Activated gamma-delta T cell (primary cell): ENCODE results near the gene HCRTR1.

Experiments
- DNase-seq: peaks from one replicate; lab custom pipeline; 2025; lab: John Stamatoyannopoulos, UW

HCRTR1 gene

GRCh38 chr1:31667065-31667785 is 49.7 kb downstream of the HCRTR1 start:
- no peak for DNase-seq

- no peak for DNase-seq
Observed at GRCh38 chr1:31668303-31668883, 50.9 kb downstream of the HCRTR1 start.

- no peak for DNase-seq
Observed at GRCh38 chr1:31669433-31669785, 51.9 kb downstream of the HCRTR1 start.

- no peak for DNase-seq
Observed at GRCh38 chr1:31669786-31670592, 52.5 kb downstream of the HCRTR1 start.

GRCh38 chr1:31670593-31670964 is 53.1 kb downstream of the HCRTR1 start:
- DNase-seq = no peak

GRCh38 chr1:31671147-31671546 is 53.7 kb downstream of the HCRTR1 start:
- no peak for DNase-seq

GRCh38 chr1:31671561-31672201 is 54.2 kb downstream of the HCRTR1 start:
- DNase-seq = no peak

GRCh38 chr1:31672986-31673385 is 55.5 kb downstream of the HCRTR1 start:
- DNase-seq = no peak

GRCh38 chr1:31673433-31673832 is 55.9 kb downstream of the HCRTR1 start:
- no peak for DNase-seq

- DNase-seq = no peak
Observed at GRCh38 chr1:31674626-31675025, 57.1 kb downstream of the HCRTR1 start.

- DNase-seq = no peak
Observed at GRCh38 chr1:31675161-31675560, 57.7 kb downstream of the HCRTR1 start.

- no peak for DNase-seq
Observed at GRCh38 chr1:31675756-31676155, 58.3 kb downstream of the HCRTR1 start.
